ENCODE results near the gene ZCCHC14. TPM values are rescaled to one million over a fixed set of nuclear protein-coding genes. Genes with fewer than 3 reads are reported as not detected.
A peak's percentile ranks its signal among the peaks of the same experiment; 100 is the strongest.

Gene ZCCHC14
- 28.4 TPM for total RNA-seq

DNA sequence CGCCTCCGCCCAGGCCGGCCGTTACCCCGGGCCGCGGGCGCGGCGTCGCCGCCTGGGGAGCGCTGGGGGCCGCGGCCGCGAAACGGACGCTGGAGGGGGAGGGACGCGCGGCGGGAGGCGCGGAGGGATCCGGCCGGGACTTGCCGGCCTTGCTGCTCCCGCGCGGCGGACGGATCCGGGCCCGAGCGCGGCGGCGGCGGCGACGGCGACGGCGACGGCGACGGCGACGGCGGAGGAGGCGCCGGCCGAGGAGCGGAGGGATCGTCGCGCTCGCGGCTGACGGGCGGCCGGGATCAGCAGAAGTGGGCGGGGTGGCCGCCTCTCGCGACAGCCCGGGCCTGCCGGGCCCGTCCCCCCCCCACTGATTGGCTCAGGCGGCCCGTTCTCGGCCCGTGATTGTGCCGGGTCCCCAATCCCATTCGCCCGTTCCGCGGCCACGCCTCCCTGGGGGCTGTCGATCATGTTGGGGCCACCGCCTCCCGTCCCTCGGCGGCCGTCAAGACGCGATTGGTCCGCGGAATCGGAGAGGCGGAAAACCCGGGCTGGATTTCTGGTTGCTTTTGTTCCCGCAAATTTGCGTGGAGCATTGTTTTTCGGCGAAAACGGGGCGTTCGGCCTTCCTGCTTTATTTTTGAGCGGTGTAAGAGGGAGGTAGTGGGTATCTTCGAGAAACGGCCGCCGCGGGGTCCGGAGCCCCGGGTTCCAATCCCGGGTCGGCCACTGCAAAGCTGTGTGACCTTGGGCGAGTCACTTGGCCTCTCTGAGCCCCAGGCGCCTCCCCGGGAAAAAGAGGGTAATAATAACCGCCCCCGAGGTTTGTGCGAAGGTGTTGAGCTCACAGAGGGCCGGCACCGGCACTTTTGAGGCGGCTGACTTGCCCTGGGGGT, at the start of gene ZCCHC14:
TSS of gene ZCCHC14 (minus strand) at position 304 of the 887 bp plus-strand sequence. CDS start 786 bp downstream, outside the sequence.
- ATAC-seq, result peak; percentile 100
- intact Hi-C loops (cut with DNase I), result no loop called here
- peak; percentile 100 for DNase-seq (ENCODE audit: low spot score)

DNA sequence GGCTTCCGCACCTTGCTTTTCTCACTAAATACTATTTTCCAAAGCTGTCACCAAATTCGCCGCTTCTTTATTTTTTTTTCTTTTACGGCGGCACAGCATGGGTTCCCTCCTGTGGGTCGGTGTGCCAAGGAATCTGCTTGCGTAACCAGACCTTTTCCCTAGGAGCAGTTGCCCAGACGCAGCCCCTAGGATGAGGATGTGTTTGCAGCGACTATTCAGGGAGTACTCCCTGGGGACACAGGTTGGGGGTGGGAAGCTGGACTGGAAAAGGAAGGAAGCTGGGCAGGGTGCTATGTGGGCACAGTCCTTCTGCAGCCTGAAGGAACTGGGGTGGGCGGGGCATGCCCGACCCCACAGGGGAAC, 49.0 kb upstream of the ZCCHC14 start:
- no peak for ATAC-seq
- intact Hi-C loops (cut with DNase I), result no loop called here
- no peak for DNase-seq (ENCODE audit: low spot score)

DNA sequence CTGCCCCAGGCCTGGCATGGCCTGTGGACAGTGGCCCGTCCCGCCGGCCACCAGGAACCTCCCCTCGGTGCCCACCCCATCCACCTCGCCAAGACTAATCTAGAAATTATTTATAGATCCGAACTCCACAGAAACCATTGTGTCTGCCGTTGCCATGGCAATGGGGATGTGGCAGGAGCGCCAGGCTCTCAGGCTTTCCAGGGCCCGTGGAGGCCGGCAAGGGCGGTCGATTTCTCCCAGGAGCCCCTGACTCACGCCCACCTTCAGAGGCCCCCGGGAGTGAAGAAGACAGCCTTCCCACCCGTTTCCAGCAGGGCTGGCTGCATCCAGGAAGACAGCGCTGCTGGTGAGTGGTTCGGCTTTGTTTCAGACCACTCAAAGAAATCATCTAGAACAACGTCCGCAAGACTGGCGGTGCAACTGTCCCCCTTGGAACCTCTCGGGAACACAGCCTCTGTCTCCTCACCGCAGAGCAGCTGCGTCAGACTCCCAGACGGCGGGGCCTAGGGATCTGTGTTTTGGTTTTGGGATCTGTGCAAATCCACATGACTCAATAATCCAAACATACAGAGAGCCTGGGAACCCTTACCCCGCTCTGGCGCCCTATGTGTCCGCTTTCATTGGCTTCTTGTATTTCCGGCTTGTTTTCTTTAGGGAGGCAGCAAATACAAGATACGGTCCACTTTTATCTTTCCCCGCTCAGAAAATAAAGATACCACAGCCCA, 48.5 kb upstream of the ZCCHC14 start:
- peak; percentile 38 for ATAC-seq
- DNase-seq (ENCODE audit: low spot score), result no peak
- intact Hi-C loops (cut with DNase I), result no loop called here

DNA sequence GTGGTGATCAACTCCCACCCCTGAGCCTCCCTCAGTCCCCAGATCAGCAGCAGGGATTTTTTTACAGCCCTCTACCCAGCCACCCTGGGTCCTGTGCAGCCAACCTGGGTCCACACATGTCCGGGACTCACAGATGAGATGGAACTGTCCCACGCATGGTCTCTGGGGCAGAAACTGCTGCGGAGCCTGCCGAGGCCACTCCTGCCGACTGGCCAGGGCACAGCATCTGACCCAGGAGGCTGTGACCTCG, 48.0 kb upstream of the ZCCHC14 start:
- no peak for DNase-seq (ENCODE audit: low spot score)
- ATAC-seq, result peak; percentile 40
- intact Hi-C loops (cut with DNase I), result no loop called here

DNA sequence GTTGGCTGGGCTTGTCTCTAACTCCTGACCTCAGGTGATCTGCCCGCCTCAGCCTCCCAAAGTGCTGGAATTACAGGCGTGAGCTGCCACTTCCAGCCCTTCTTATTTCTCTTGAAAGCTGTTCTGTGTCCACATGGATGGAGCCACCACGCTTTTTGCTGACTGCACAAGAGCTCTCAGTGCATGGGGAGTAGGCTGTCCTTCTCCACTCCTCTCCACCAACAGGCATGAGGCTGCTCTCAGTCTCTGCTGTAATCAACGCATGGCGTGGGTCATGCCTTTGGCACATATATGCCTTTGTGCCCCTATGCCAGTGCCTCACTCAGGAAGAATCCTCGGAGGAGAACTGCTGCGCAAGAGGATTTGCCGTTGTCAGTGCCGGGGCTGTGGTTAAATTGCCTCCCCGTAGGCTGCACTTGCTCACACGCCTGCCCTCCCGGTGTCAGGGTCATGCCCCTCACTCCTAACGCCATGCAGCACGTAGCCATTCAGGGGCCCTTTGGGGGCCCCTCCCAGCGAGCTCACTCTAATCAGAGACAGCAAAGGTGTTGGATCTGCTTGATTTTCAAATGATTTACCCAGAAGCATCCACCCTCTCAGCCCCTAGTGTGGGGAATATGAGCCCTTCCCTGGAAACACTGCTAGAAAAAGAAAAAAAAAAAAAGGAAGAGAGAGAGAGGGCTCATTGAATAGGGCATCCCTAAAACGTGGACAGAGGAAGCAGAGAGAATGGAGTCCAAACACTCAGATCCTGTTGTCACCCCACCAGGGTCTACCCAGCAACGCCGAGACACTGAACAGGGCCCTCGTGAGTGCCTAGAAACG, 47.5 kb upstream of the ZCCHC14 start:
- DNase-seq (ENCODE audit: low spot score), result no peak
- ATAC-seq, result peak; percentile 16
- intact Hi-C loops (cut with DNase I), result no loop called here

DNA sequence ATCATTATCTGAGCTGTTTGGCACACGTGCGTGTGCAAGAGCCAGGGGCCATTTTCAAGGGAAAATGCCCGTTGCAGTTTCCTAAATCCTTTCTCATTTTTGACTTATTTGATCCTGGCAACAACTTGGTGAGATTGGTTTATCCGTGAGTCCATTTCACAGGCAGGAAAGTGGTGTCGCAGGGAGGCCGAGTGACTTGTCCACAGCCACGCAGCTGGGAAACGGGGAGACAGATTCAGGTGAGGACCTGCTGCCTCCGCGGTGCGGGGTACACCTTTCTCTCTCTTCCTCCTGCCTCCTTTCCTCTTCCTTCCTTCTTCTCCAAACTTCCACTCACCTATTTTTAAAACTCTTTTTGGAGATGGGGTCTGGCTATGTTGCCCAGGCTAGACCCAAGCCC, 46.3 kb upstream of the ZCCHC14 start:
- intact Hi-C loops (cut with DNase I), result no loop called here
- ATAC-seq (no peak), DNase-seq (ENCODE audit: low spot score) (no peak)

DNA sequence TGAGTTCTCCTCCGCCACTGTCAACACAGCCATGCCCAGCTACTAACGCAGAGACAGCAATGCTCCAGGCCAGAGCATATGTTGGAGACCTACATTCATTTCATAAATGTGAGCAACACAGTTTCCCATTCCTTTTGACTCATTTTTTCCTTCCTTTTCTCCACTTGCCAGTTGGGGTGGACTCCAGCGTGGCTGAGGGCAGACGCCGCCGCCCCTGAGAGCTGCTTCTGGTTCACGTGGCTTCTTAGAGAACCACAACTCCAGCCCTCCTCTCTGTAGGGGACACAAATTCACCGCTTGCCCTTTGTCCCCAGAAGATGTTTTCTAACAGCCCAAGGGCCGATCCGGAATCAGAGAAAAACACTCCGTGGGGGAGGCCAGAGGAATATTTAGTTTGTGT, 45.8 kb upstream of the ZCCHC14 start:
- peak; percentile 59 for ATAC-seq

DNA sequence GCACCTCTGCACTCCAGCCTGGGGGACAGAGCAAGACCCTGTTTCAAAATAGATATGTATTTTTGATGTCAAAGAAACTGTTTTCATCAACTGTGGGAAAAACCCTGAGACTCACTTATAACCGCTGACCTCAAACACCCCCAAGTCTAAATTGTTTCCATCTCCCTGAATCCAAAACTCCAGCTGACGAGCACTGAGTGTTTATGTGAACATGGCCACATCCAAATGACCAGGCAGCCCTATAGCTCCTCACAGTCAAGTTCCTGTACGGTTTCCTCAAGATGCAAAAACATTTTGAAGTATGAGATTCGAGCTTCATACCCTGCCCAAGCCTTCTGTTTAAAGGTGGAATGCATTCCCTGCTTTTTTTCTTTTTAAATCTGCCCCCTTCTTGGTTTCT, 45.3 kb upstream of the ZCCHC14 start:
- ATAC-seq (no peak), DNase-seq (ENCODE audit: low spot score) (no peak)

More for the DNA sequence above, 45.8 kb upstream of the ZCCHC14 start:
- intact Hi-C loops (cut with DNase I), result no loop called here
- DNase-seq (ENCODE audit: low spot score), result no peak

DNA sequence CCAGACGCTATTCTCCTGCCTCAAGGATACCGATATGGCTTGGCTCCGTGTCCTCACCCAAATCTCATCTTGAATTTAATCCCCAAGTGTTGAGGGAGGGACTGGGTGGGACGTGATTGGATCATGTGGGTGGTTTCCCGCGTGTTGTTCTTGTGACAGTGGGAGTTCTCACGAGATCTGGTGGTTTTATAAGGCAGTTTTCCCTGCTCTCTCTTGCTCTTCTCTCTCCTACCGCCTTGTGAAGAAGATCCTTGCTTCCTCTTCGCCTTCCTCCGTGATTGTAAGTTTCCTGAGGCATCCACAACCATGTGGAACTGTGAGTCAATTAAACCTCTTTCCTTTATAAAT, 43.9 kb upstream of the ZCCHC14 start:
- intact Hi-C loops (cut with DNase I), result no loop called here
- no peak for ATAC-seq
- DNase-seq (ENCODE audit: low spot score), result no peak

More for the DNA sequence above, 45.3 kb upstream of the ZCCHC14 start:
- intact Hi-C loops (cut with DNase I), result no loop called here

DNA sequence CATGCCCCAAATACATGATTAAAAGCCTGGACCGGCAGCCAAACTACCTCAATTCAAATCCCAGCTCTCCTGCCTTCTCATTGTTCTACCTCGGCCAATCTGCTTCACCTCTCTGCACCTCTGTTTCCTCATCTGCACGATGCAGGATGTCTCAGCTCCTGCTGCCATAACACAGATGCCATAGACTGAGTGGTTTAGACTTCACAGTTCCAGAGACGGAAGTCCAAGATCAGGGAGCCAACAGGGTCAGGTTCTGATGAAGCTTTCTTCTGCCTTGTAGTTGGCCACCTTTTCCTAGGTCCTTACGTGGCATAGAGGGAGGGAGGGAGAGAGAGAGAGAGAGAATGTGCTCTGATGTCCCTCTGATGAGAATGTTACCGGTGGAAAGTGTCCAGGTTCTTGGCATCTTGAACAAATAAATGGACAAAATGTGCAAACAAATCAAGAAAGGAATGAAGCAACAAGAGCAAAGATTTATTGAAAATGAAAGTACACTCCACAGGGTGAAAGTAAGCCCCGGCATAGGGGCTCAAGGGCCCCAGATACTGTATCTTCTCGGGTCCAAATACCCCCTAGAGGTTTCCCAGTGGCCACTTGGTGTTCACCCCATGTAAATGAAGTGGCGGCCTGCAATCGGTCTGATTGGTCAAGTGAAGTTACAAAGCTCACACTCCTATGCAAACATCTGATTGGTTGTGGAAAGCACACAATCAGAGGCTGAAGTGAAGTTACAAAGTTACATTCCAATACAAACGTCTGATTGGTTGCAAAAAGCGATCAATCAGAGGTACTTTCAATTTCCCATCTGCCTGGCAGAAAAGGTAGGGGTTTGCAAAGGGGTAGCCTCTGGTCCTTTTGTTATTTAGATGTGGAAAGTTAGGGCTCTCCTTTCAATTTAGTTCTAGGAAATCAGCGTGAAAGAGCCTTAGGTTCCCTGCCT, 43.3 kb upstream of the ZCCHC14 start:
- no peak for DNase-seq (ENCODE audit: low spot score)
- ATAC-seq, result no peak
- intact Hi-C loops (cut with DNase I), result no loop called here

DNA sequence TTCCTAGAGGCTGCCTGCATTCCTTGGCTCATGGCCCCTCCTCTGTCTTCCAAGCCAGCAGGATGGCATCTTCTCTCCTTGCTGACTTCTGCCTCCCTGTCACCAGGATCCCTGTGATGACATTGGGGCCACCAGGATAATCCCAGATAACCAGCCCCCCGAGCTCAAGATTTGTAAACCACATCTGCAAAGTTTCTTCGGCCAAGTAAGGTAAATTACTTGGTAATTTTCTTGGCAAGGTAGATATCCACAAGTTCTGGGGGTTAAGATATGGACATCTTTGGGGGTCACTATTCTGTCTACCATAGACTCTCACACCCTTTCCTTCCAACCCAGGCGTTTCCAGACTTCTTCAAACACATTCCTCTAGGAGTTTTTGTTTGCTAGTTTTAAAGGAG, 42.6 kb upstream of the ZCCHC14 start:
- DNase-seq (ENCODE audit: low spot score), result no peak
- no peak for ATAC-seq
- intact Hi-C loops (cut with DNase I), result no loop called here

DNA sequence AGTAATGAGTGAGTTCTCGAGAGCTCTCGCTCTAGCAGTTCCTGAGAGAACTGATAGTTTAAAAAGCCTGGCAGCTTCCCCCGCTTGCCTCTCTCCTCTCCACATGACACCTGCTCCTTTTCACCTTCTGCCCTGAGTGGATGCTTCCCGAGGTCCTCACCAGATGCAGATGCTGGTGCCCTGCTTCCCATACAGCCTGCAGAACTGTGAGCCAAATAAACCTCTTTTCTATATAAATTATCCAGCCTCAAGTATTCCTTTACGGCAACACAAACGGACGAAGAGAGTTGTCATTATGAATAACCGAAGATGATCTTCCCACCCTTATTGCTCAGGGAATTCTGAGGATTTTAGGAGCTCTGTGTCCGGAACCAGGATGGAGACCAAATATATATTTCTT, 41.9 kb upstream of the ZCCHC14 start:
- intact Hi-C loops (cut with DNase I), result no loop called here

DNA sequence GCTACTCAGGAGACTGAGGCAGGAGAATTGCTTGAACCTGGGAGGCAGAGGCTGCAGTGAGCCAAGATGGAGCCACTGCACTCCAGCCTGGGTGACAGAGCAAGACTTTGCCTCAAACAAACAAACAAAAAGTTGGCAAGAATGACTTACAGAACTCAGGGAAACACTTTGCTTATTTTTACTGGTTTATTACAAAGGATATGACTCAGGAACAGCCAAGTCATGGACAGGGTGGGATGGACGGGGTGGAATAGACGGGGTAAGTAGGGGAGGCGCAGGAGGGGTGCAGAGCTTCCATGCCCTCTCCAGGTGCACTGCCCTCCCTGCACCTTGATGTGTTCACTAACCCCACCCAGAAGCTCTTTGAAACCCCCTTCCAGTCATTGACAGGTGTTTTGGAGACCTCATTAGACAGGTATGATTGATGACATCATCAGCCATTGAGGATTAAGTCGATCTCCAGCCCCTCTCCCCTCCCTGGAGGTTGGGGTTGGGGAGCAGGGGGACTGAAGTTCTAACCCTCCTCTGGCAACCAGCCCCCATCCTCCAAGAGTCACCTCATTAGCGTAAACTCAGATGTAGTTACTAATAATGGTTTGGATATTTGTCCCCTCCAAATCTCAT, 41.3 kb upstream of the ZCCHC14 start:
- intact Hi-C loops (cut with DNase I), result no loop called here
- no peak for ATAC-seq
- DNase-seq (ENCODE audit: low spot score), result no peak

More for the DNA sequence above, 41.9 kb upstream of the ZCCHC14 start:
- DNase-seq (ENCODE audit: low spot score) (no peak), ATAC-seq (no peak)

DNA sequence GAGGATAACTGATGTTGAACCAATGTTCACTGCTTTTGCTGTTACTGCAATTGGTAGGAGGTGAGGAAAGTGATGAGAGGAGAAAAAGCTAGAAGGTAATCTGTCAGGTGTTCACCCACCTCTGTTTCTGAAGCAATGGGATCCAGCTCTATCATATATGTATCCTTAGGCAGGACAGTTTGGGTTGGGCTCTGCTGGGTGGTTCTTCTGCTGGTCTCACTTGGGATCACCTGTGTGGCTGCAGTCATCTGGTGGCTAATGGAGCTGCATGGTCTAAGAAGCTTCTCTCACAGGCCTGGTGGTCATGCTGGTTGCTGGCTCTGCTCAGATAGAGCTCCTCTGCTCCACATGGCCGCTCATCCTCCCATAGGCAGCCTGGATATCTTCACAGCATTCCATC, 40.2 kb upstream of the ZCCHC14 start:
- ATAC-seq, result no peak
- no peak for DNase-seq (ENCODE audit: low spot score)
- intact Hi-C loops (cut with DNase I), result no loop called here

DNA sequence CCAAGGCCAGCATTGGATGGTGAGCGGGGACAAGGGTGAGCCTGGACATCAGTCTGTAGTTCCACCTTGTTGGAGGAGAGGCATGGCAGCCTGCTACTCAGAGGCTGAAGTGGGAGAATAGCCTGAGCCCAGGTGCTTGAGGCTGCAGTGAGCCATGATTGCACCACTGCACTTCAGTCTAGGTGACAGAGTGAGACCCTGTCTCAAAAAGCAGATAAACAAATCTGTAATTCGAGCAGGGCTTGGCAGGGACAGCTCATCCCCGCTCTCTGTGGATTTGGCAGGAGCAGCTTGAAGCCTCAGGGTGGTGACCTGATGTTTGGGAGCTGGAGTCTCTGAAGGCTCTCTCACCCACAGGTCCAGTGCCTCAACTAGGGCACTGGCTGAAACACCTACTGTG, 38.6 kb upstream of the ZCCHC14 start:
- DNase-seq (ENCODE audit: low spot score), result no peak
- intact Hi-C loops (cut with DNase I), result no loop called here
- no peak for ATAC-seq

DNA sequence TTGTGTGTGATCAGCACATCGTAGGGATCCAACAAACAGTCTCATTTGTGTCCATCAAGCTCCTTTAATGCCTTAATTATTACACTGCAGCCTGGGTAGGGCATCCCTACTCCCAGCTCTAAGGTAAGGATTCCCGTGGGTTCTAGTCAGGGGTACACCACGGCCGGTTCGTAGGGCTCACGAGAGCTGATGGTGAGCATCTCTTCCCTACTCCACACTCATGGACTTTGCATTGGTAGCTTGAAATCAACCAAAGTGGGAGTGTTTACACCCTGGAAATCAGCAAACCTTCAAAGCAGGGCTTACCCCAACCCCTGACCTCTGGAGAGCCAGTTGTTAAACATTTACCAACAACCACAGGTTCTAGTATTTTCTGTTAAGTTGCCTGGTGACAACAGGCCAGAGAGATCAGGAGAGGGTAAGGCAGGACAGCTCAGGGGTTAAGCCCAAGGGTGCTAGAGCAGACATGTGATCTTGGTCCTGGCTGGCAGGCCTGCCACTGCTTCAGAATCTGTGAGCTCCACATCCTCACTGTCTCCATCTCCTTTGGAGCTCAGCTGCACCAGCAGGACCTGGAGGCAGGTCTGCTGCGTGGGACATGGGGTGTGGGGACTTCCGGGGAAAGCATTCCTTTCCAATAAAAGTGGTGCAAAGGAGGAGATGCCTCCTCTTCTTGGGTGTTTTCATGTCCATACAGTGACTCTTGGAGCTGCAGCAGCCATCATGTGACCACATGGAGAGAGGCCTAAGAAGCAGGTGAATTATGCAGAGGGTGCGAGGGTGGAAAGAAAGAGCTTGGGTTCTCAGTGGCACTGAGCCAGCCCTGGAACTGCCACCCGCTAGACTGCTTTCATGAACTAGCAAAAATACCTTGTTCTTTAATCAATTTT, 36.1 kb upstream of the ZCCHC14 start:
- DNase-seq (ENCODE audit: low spot score), result no peak
- ATAC-seq, result no peak
- intact Hi-C loops (cut with DNase I), result no loop called here

DNA sequence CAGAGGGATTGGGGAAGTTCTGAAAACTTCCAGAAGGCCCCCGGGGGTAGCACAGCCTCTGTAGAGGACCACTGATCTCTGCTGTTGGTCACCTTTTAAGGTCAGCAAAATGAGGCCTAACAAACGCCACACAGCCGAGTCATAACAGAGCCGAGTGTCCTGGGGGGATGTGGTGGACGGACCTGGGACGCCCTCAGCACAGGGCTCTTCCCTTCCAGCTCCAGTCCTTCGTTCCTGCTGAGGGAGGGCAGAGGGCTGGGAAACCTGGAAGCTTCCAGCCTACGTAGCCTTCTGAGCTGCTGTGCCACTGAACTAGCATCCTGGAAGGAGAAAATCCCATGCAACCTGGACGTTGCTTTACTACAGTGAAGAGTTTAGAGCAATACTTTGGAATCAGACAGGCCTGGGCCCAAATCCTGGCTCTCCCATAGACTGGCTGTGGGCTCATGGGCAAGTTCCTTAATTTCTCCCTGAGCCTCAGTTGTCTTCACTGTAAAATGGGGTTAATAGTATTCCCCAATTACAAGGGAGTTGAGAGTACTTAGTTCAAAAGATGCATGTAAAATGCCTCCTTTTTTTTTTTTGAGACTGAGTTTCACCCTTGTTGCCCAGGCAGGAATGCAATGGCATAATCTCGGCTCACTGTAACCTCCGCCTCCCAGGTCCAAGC, 34.4 kb upstream of the ZCCHC14 start:
- no peak for DNase-seq (ENCODE audit: low spot score)
- intact Hi-C loops (cut with DNase I), result no loop called here
- ATAC-seq, result no peak
